ENCODE data around the gene THRB.
A peak's percentile ranks its signal among the peaks of the same experiment; 100 is the strongest.
"Not testable (repeated sequence)": the region's sequence is repeated elsewhere in the genome, so short reads cannot be mapped to it uniquely, and the experiment has no call there.

THRB gene

GRCh38 chr3:24416224-24416623 lies 78.4 kb downstream of the THRB start:
- Histone ChIP-seq H3K9ac (ENCODE audit: low read depth in 1 of 2, low read length in 2 of 2) (no peak overlapping the region), H3K27me3 (ENCODE audit: control insufficient read depth in 1 of 2, insufficient read depth in 2 of 2, low read length in 2 of 2) (no peaks in the 10 kb centered on the region), H3K27ac (ENCODE audit: low read depth, low read length) (no peak overlapping the region), H3K4me3 (ENCODE audit: low read depth in 1 of 2, low read length in 2 of 2) (no peak overlapping the region), H3K4me1 (ENCODE audit: control insufficient read depth in 1 of 2, insufficient read depth in 2 of 2, low read length in 2 of 2) (no peaks in the 10 kb centered on the region), H3K36me3 (ENCODE audit: control insufficient read depth in 1 of 2, insufficient read depth in 2 of 2, low read length in 2 of 2) (no peaks in the 10 kb centered on the region), H3K9me3 (ENCODE audit: control insufficient read depth in 1 of 2, low read length in 2 of 2) (no peaks in the 10 kb centered on the region)

GRCh38 chr3:24415824-24416223 lies 78.8 kb downstream of the THRB start:
- H3K4me3 ChIP-seq (ENCODE audit: low read depth in 1 of 2, low read length in 2 of 2): no peak overlapping the region
- H3K27ac ChIP-seq (ENCODE audit: low read depth, low read length): no peak overlapping the region
- H3K9ac ChIP-seq (ENCODE audit: low read depth in 1 of 2, low read length in 2 of 2): no peak overlapping the region
- H3K27me3 ChIP-seq (ENCODE audit: control insufficient read depth in 1 of 2, insufficient read depth in 2 of 2, low read length in 2 of 2): no peaks in the 10 kb centered on the region
- H3K4me1 ChIP-seq (ENCODE audit: control insufficient read depth in 1 of 2, insufficient read depth in 2 of 2, low read length in 2 of 2): no peaks in the 10 kb centered on the region
- H3K36me3 ChIP-seq (ENCODE audit: control insufficient read depth in 1 of 2, insufficient read depth in 2 of 2, low read length in 2 of 2): no peaks in the 10 kb centered on the region
- no peaks in the 10 kb centered on the region for H3K9me3 ChIP-seq (ENCODE audit: control insufficient read depth in 1 of 2, low read length in 2 of 2)

GRCh38 chr3:24413662-24414061 lies 81.0 kb downstream of the THRB start:
- not testable (repeated sequence) for H3K36me3 ChIP-seq (ENCODE audit: control insufficient read depth in 1 of 2, insufficient read depth in 2 of 2, low read length in 2 of 2); H3K9ac ChIP-seq (ENCODE audit: low read depth in 1 of 2, low read length in 2 of 2); H3K9me3 ChIP-seq (ENCODE audit: control insufficient read depth in 1 of 2, low read length in 2 of 2); H3K27ac ChIP-seq (ENCODE audit: low read depth, low read length); H3K27me3 ChIP-seq (ENCODE audit: control insufficient read depth in 1 of 2, insufficient read depth in 2 of 2, low read length in 2 of 2); H3K4me3 ChIP-seq (ENCODE audit: low read depth in 1 of 2, low read length in 2 of 2); H3K4me1 ChIP-seq (ENCODE audit: control insufficient read depth in 1 of 2, insufficient read depth in 2 of 2, low read length in 2 of 2)

- Histone ChIP-seq H3K4me1 (ENCODE audit: control insufficient read depth in 1 of 2, insufficient read depth in 2 of 2, low read length in 2 of 2) (no peaks in the 10 kb centered on the region), H3K27ac (ENCODE audit: low read depth, low read length) (no peak overlapping the region), H3K9ac (ENCODE audit: low read depth in 1 of 2, low read length in 2 of 2) (no peak overlapping the region), H3K4me3 (ENCODE audit: low read depth in 1 of 2, low read length in 2 of 2) (no peak overlapping the region), H3K36me3 (ENCODE audit: control insufficient read depth in 1 of 2, insufficient read depth in 2 of 2, low read length in 2 of 2) (no peaks in the 10 kb centered on the region), H3K27me3 (ENCODE audit: control insufficient read depth in 1 of 2, insufficient read depth in 2 of 2, low read length in 2 of 2) (no peaks in the 10 kb centered on the region), H3K9me3 (ENCODE audit: control insufficient read depth in 1 of 2, low read length in 2 of 2) (no peaks in the 10 kb centered on the region)
Measured at GRCh38 chr3:24410860-24411259, 83.8 kb downstream of the THRB start.

- Histone ChIP-seq H3K36me3 (ENCODE audit: control insufficient read depth in 1 of 2, insufficient read depth in 2 of 2, low read length in 2 of 2) (no peaks in the 10 kb centered on the region), H3K27me3 (ENCODE audit: control insufficient read depth in 1 of 2, insufficient read depth in 2 of 2, low read length in 2 of 2) (no peaks in the 10 kb centered on the region), H3K4me3 (ENCODE audit: low read depth in 1 of 2, low read length in 2 of 2) (no peak overlapping the region), H3K4me1 (ENCODE audit: control insufficient read depth in 1 of 2, insufficient read depth in 2 of 2, low read length in 2 of 2) (no peaks in the 10 kb centered on the region), H3K9ac (ENCODE audit: low read depth in 1 of 2, low read length in 2 of 2) (no peak overlapping the region), H3K9me3 (ENCODE audit: control insufficient read depth in 1 of 2, low read length in 2 of 2) (no peaks in the 10 kb centered on the region), H3K27ac (ENCODE audit: low read depth, low read length) (no peak overlapping the region)
Measured at GRCh38 chr3:24407980-24408680, 86.5 kb downstream of the THRB start.

- Histone ChIP-seq H3K9ac (ENCODE audit: low read depth in 1 of 2, low read length in 2 of 2) (no peak overlapping the region), H3K4me1 (ENCODE audit: control insufficient read depth in 1 of 2, insufficient read depth in 2 of 2, low read length in 2 of 2) (peaks cover 4 to 5% of the 10 kb centered on the region in 2 donors), H3K9me3 (ENCODE audit: control insufficient read depth in 1 of 2, low read length in 2 of 2) (no peaks in the 10 kb centered on the region), H3K27me3 (ENCODE audit: control insufficient read depth in 1 of 2, insufficient read depth in 2 of 2, low read length in 2 of 2) (no peaks in the 10 kb centered on the region), H3K36me3 (ENCODE audit: control insufficient read depth in 1 of 2, insufficient read depth in 2 of 2, low read length in 2 of 2) (no peaks in the 10 kb centered on the region), H3K4me3 (ENCODE audit: low read depth in 1 of 2, low read length in 2 of 2) (no peak overlapping the region), H3K27ac (ENCODE audit: low read depth, low read length) (no peak overlapping the region)
Measured at GRCh38 chr3:24406900-24407299, 87.8 kb downstream of the THRB start.

- Histone ChIP-seq H3K27me3 (ENCODE audit: control insufficient read depth in 1 of 2, insufficient read depth in 2 of 2, low read length in 2 of 2) (no peaks in the 10 kb centered on the region), H3K4me3 (ENCODE audit: low read depth in 1 of 2, low read length in 2 of 2) (no peak overlapping the region), H3K9me3 (ENCODE audit: control insufficient read depth in 1 of 2, low read length in 2 of 2) (no peaks in the 10 kb centered on the region), H3K4me1 (ENCODE audit: control insufficient read depth in 1 of 2, insufficient read depth in 2 of 2, low read length in 2 of 2) (peaks cover 15 to 19% of the 10 kb centered on the region in 2 donors), H3K36me3 (ENCODE audit: control insufficient read depth in 1 of 2, insufficient read depth in 2 of 2, low read length in 2 of 2) (no peaks in the 10 kb centered on the region), H3K27ac (ENCODE audit: low read depth, low read length) (no peak overlapping the region), H3K9ac (ENCODE audit: low read depth in 1 of 2, low read length in 2 of 2) (no peak overlapping the region)
Measured at GRCh38 chr3:24405057-24405456, 89.6 kb downstream of the THRB start.

GRCh38 chr3:24401811-24402185 lies 92.9 kb downstream of the THRB start:
- Histone ChIP-seq H3K4me1 (ENCODE audit: control insufficient read depth in 1 of 2, insufficient read depth in 2 of 2, low read length in 2 of 2) (peaks cover 15 to 27% of the 10 kb centered on the region in 2 donors), H3K4me3 (ENCODE audit: low read depth in 1 of 2, low read length in 2 of 2) (peak overlapping the region in 1 of 2 donors; percentile 20), H3K27ac (ENCODE audit: low read depth, low read length) (no peak overlapping the region), H3K9ac (ENCODE audit: low read depth in 1 of 2, low read length in 2 of 2) (no peak overlapping the region), H3K27me3 (ENCODE audit: control insufficient read depth in 1 of 2, insufficient read depth in 2 of 2, low read length in 2 of 2) (no peaks in the 10 kb centered on the region), H3K9me3 (ENCODE audit: control insufficient read depth in 1 of 2, low read length in 2 of 2) (no peaks in the 10 kb centered on the region), H3K36me3 (ENCODE audit: control insufficient read depth in 1 of 2, insufficient read depth in 2 of 2, low read length in 2 of 2) (no peaks in the 10 kb centered on the region)

GRCh38 chr3:24401090-24401810 lies 93.4 kb downstream of the THRB start:
- Histone ChIP-seq H3K9ac (ENCODE audit: low read depth in 1 of 2, low read length in 2 of 2) (no peak overlapping the region), H3K9me3 (ENCODE audit: control insufficient read depth in 1 of 2, low read length in 2 of 2) (no peaks in the 10 kb centered on the region), H3K27me3 (ENCODE audit: control insufficient read depth in 1 of 2, insufficient read depth in 2 of 2, low read length in 2 of 2) (no peaks in the 10 kb centered on the region), H3K4me1 (ENCODE audit: control insufficient read depth in 1 of 2, insufficient read depth in 2 of 2, low read length in 2 of 2) (peaks cover 15 to 27% of the 10 kb centered on the region in 2 donors), H3K4me3 (ENCODE audit: low read depth in 1 of 2, low read length in 2 of 2) (peak overlapping the region in 1 of 2 donors; percentile 20), H3K27ac (ENCODE audit: low read depth, low read length) (no peak overlapping the region), H3K36me3 (ENCODE audit: control insufficient read depth in 1 of 2, insufficient read depth in 2 of 2, low read length in 2 of 2) (no peaks in the 10 kb centered on the region)

GRCh38 chr3:24400450-24400849 lies 94.2 kb downstream of the THRB start:
- no peaks in the 10 kb centered on the region for H3K27me3 ChIP-seq (ENCODE audit: control insufficient read depth in 1 of 2, insufficient read depth in 2 of 2, low read length in 2 of 2)
- H3K9ac ChIP-seq (ENCODE audit: low read depth in 1 of 2, low read length in 2 of 2): no peak overlapping the region
- no peaks in the 10 kb centered on the region for H3K36me3 ChIP-seq (ENCODE audit: control insufficient read depth in 1 of 2, insufficient read depth in 2 of 2, low read length in 2 of 2)
- no peak overlapping the region for H3K27ac ChIP-seq (ENCODE audit: low read depth, low read length)
- H3K9me3 ChIP-seq (ENCODE audit: control insufficient read depth in 1 of 2, low read length in 2 of 2): no peaks in the 10 kb centered on the region
- no peak overlapping the region for H3K4me3 ChIP-seq (ENCODE audit: low read depth in 1 of 2, low read length in 2 of 2)
- peaks cover 15 to 27% of the 10 kb centered on the region in 2 donors for H3K4me1 ChIP-seq (ENCODE audit: control insufficient read depth in 1 of 2, insufficient read depth in 2 of 2, low read length in 2 of 2)
